Fibroblast of skin of left biceps (primary cell): ENCODE data around the gene MATK.
"Not testable (repeated sequence)": the region's sequence is repeated elsewhere in the genome, so short reads cannot be mapped to it uniquely, and the experiment has no call there.

Source experiments
- DNase-seq, 2 experiments: peaks; one replicate each; pipeline ENCODE4 v3.0.0-alpha.2; 2013; ENCODE audit warnings: low read depth in 2 of 2

MATK gene

GRCh38 chr19:3816566-3817218 lies 30.5 kb upstream of the MATK start:
- no peak for DNase-seq

DNA sequence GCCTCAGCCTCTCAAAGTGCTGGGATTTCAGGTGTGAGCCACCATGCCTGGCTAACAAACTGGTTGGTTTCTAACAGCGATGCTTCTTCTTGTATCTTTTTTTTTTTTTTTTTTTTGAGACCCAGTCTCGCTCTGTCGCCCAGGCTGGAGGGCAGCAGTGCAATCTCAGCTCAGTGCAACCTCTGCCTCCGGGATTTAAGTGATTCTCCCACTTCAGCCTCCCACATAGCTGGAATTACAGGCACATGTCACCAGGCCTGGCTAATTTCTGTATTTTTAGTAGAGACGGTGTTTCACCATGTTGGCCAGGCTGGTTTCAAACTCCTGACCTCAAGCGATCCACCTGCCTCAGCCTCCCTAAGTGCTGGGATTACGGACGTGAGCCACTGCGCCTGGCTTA lies 30.0 kb upstream of the MATK start:
- not testable (repeated sequence) for DNase-seq

DNA sequence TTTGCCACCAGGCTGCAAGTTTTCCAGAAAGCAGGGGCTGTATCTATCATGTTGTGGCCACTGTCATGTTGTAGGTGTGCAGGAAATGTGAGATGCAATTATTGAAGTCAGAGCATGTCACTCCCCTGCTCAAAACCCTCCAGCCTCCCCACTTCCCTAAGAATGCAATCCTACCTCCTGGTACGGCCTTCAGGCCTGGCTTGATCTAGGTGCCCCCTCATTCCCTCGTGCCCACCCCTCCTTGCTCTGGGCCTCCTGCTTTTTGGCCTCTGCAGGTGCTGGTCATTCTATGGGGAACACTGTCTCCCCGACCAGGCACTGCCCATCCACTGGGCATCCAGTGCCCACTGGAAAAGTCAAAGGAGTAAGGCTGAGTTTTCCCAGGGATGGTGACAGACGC lies 28.5 kb upstream of the MATK start:
- no peak for DNase-seq

DNA sequence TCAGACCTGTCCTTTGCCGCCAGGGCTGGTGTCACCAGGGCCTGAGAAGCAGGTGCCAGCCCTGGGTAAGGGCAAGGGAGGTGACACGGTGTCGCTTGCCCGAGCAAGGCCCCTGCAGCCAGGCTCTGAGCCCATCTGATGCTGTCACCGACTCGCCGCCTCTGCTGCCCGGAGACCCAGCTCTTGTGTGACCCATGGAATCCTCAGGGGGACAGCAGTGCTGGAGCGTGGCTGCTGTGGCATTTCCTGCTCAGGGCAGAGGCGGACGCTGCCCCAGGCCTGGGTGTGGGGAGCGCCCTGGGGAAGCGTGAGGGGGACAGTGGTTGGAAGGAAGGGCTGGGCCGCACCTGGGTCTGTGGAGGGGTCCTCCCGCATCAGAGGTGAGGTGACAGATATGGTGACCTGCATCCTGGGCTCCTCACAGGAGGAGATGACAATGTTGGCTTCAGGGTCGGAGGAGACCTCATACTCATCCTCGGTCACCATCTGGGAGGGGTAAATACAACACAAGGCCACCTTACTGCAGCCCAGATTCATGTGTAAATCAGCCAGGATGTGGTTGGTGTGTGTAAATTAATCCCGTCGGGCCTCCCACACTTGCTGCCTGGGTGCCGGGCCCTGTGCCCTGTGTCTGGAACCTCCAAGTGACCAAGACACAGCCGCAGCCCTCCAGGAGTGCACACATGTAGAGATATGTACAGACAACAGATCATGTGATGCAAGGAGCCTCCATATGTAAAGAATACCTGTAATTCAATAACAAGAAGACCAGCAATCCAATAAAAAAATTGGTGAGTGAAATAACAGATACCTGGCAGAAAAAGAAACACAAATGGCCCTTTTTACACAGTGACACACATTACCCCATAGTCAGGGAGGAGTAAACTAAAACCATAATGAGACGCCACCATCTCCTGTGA lies 27.6 kb upstream of the MATK start:
- no peak for DNase-seq

- DNase-seq = no peak
These were observed 24.7 kb upstream of the MATK start for GRCh38 chr19:3810708-3811355.

GRCh38 chr19:3809881-3810707 lies 23.9 kb upstream of the MATK start:
- no peak for DNase-seq

DNA sequence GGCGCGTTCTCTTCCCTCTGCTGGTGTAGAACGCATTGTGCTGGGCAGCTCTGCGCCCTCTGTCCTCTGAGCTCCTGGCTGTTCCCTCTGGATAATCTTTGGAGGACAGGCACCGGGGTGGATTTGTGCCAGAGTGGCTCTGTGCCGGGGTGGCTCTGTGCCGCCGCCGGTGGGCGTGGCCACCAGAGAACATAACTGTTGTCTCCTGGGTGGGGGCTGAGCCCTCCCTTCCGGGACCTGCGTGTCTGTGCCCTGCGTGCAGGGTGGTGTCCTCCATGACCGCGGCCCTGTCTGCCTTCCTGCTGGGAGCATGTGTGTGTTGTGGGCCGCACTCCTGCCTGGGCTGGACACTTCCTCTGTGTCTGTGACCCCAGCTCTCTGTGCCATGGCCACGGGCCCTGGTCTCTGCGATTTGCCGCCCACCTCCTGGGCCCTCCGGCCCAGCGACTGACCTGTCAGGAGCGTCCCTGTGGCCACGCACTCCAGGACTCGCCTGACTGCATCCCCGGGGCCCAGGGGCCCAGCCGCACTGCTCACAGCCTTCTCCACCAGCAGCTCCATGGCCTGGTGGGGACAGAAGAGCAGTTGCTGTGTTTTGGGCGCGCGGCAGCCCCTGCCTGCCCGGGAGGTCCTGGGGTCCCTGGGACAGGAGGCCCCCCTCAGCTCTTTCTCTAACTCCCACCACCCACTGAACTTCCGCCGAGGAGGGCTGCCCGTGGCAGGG lies 22.4 kb upstream of the MATK start:
- no peak for DNase-seq

- no peak for DNase-seq
These were observed 21.6 kb upstream of the MATK start for GRCh38 chr19:3807574-3808354.

DNA sequence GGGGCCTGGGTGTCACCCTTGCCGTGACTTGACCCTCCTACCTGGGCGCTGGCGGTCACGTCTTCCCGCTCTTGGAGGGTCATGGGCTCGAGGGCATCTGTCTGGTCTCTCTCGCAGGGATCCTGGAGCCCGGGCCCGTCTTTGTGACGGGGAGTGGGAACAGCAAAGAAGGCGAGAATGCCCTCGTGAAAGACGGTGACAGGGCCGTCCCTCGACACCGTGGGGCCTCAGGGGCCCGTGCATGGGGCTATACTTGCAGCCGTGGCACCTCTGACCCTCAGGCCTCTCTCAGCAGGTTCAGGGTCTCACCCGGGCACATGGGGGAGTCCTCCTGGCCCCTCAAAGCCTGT lies 20.9 kb upstream of the MATK start:
- no peak for DNase-seq

GRCh38 chr19:3805859-3806258 lies 19.7 kb upstream of the MATK start:
- DNase-seq = no peak

GRCh38 chr19:3804429-3804828 lies 18.2 kb upstream of the MATK start:
- no peak for DNase-seq

- DNase-seq = no peak
These were observed 17.8 kb upstream of the MATK start for GRCh38 chr19:3803986-3804385.

GRCh38 chr19:3803114-3803888 lies 17.1 kb upstream of the MATK start:
- DNase-seq = no peak

DNA sequence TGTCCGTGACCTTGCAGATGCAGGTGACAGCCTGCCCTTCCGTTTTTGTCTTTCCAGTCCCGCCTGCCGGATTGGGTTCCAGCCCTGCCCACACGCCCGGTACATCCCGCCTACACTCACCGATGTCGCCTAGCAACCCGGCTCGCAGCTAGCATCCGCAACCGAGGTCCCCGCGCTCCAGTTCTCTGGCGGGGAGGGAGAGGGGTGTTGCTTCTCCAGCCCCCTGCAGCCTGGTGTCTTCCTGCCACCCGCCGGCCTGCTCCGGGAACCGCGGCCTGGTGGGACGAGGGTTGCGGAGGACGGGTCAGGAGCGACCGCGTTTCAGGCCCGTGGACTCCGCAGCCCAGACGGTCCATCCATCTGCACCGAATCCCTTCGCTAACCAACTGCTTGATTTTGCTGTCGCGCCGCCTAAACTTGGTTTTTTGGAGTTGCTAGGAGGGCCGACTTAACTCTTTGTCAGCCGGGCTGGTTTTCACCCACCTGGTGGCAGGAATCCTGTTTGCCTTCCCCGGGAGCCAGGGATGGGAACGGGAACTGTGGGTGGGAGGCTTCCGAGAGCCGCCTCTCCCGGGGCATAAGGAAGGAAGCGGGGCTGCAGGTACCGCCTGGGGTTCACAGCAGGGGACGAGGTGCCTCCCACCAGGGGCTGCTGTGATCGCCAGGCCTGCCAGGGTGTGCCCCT lies 15.4 kb upstream of the MATK start:
- DNase-seq = no peak

DNA sequence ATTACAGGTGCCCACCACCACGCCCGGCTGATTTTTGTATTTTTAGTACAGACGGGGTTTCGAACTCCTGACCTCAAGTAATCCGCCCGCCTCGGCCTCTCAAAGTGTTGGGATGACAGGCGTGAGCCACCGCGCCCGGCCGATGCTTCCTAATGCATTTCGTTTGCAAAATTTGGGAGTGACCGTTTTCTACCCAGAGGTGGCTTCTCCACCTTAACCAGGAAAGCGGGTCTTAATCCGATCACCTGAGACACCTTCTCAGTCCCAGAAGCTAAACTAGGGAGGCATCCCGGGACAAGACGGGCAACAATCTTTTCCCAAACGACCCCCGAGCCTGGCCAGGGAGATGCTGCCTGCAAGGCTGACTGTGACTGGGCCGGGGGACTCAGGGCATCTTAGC lies 14.8 kb upstream of the MATK start:
- no peak for DNase-seq

DNA sequence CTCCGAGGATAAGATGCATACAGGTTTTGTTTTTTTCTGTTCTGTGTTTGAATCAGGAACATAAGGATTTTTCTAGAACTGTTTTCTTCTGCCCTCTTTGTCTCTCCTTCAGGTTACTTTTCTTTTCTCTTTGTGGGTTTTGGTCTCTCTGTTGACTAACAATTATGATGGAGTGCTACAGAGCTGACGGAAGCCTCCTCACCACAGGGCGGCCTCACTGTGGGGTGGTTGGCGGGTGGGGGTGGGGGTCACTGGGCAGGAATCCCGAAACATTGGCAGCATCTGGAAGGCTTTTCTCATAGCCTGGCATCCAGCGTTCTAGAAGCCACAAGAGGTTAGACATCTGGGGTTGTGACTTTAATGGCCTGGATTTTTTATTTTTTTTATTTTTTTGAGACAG lies 12.0 kb upstream of the MATK start:
- no peak for DNase-seq

- DNase-seq = no peak
These were observed 10.2 kb upstream of the MATK start for GRCh38 chr19:3796358-3796757.

DNA sequence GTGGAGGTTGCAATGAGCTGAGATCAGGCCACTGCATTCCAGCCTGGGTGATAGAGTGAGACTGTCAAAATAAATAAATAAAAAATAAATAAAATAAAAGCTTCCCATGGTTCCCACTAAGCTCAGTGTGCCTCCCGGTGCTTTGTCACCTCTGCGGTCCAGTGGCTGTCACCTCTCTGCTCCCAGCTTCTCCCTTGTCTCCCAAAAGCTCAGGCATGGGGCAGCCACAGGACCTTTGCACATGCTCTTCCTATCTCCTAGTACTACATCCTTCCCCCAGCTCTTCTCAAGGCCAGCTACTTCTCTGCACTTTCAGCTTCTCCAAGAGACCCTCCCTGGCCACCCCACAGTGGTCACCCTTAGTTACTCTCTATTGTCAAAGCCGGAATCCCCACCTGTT lies 7.6 kb upstream of the MATK start:
- DNase-seq = no peak

DNA sequence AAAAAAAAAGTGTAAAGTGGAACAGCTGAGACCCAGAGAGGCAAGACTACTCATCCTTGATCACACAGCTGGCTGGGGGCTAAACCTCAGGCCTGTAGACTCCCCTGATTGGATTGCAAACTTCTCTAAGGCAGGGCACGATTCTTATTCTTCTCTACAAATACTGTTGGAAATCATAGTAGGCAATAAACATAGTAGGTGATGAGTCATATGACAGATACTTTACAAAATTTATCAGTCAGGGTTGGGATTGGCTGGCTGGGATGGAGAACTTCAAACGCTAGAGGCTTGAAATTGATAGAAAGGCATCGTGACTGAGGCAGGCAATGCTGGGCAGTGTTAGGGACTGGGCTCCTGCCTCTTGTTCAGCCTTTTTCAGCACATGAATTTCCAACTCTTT lies 5.9 kb upstream of the MATK start:
- no peak for DNase-seq
